ENCODE data around the gene TRAF3. TPM values are rescaled to one million over a fixed set of nuclear protein-coding genes. Genes with fewer than 3 reads are reported as not detected.

Gene TRAF3
- total RNA-seq, 2 donors from 2014 or later: 14.5 to 28.7 TPM

DNA sequence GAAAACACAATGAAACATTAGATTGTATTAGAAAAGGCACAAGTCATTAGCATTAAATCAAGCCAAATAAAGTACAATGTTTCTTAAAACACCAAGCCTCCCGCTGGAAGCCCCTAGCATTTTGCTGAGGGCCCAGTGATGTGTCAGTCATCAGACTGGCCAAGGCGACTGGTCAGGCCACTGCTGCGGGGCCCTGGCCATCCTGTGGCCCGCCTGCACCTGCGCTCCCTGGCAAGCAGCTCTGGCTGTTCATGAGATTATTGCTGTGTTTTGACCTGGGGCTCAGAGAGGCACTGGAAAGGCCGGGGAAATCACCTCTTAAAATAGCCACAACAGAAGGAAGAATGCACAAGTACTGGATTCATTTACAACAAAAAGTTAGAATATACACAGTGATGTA lies 121.0 kb downstream of the TRAF3 start:
- TF ChIP-seq, protein P1, sequence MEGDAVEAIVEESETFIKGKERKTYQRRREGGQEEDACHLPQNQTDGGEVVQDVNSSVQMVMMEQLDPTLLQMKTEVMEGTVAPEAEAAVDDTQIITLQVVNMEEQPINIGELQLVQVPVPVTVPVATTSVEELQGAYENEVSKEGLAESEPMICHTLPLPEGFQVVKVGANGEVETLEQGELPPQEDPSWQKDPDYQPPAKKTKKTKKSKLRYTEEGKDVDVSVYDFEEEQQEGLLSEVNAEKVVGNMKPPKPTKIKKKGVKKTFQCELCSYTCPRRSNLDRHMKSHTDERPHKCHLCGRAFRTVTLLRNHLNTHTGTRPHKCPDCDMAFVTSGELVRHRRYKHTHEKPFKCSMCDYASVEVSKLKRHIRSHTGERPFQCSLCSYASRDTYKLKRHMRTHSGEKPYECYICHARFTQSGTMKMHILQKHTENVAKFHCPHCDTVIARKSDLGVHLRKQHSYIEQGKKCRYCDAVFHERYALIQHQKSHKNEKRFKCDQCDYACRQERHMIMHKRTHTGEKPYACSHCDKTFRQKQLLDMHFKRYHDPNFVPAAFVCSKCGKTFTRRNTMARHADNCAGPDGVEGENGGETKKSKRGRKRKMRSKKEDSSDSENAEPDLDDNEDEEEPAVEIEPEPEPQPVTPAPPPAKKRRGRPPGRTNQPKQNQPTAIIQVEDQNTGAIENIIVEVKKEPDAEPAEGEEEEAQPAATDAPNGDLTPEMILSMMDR (IDR thresholded peaks at IDR 0.05): no peak
- Histone ChIP-seq H3K27ac (no peak overlapping the region), H3K4me3 (no peak overlapping the region), H3K27me3 (replicated peaks; ENCODE audit: insufficient read depth) (no peaks in the 10 kb centered on the region), H3K9me3 (no peaks in the 10 kb centered on the region), H3K4me1 (ENCODE audit: control insufficient read depth in 1 of 2, low read depth in 2 of 2) (no peaks in the 10 kb centered on the region), H3K36me3 (peaks cover 6% of the 10 kb centered on the region)
- no peak for DNase-seq (ENCODE audit: low spot score)
- ATAC-seq (ENCODE audit: insufficient number of reproducible peaks, low FRiP score, low read depth): no peak

DNA sequence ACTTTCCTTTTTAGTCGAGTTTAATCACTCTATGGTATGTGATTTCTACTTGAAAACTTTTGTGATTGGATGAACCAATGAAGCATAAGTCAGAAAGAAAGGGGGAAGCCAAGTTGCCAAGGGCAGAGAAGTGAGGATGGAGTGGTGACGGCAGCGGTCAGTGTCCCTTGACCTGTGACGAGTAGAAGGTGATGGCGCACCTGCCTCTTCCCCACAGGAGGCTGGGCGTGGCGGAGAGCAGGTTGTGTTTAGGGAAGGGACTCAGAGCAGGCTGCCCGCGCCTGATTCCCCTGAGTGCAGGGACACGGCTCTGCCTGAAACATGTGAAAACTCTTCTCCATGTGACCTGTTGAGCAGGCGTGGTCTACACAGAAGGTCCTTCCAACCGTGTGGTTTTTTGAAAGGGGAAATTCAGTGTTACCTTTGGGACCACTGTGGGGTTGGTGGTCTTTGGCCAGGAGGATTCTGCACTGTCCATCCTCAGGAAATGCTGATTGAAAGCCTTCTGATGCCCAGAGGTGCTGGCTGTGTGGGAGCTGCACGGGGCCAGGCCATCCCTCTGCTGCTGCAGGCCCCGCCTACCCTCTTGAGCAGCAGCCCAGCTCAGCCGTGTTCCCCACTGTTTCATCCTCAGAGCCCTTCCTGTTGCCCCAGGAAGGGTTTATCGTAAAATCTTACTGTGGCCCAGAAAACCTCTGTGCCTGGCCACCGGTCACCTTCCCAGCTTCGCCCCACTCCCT lies 121.7 kb downstream of the TRAF3 start:
- DNase-seq (ENCODE audit: low spot score): no peak
- TF ChIP-seq, protein P1 (IDR thresholded peaks at IDR 0.05): no peak
- no peak overlapping the region for H3K27ac ChIP-seq

DNA sequence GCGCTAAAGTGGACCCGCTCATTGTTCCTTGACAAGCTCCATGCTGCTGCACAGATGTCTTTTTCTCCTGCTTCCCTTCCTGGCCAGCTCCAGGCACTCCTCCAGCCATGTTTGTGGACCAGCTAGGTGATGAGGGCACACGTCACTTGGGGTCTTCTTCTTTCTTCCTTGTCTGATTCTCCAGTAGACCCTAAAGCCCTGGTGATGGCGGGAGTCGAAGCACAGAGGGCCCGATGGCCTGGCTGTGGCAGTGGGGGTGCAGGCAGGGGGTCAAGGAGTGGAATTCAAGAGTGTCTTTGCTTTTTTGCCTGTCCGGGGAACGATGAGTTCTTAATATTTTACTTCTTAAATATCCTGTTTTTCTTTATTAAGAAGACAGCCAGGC lies 122.3 kb downstream of the TRAF3 start:
- Histone ChIP-seq H3K9me3 (no peaks in the 10 kb centered on the region), H3K4me3 (no peak overlapping the region), H3K27me3 (replicated peaks; ENCODE audit: insufficient read depth) (no peaks in the 10 kb centered on the region), H3K27ac (no peak overlapping the region), H3K4me1 (ENCODE audit: control insufficient read depth in 1 of 2, low read depth in 2 of 2) (no peaks in the 10 kb centered on the region), H3K36me3 (peaks cover 6% of the 10 kb centered on the region)
- TF ChIP-seq, protein P1 (IDR thresholded peaks at IDR 0.05): no peak
- DNase-seq (ENCODE audit: low spot score): no peak
- ATAC-seq (ENCODE audit: insufficient number of reproducible peaks, low FRiP score, low read depth): no peak

More for the DNA sequence above, 121.7 kb downstream of the TRAF3 start:
- Histone ChIP-seq H3K4me3 (no peak overlapping the region), H3K27me3 (replicated peaks; ENCODE audit: insufficient read depth) (no peaks in the 10 kb centered on the region), H3K9me3 (no peaks in the 10 kb centered on the region), H3K36me3 (peaks cover 6% of the 10 kb centered on the region), H3K4me1 (ENCODE audit: control insufficient read depth in 1 of 2, low read depth in 2 of 2) (no peaks in the 10 kb centered on the region)
- ATAC-seq (ENCODE audit: insufficient number of reproducible peaks, low FRiP score, low read depth): no peak

DNA sequence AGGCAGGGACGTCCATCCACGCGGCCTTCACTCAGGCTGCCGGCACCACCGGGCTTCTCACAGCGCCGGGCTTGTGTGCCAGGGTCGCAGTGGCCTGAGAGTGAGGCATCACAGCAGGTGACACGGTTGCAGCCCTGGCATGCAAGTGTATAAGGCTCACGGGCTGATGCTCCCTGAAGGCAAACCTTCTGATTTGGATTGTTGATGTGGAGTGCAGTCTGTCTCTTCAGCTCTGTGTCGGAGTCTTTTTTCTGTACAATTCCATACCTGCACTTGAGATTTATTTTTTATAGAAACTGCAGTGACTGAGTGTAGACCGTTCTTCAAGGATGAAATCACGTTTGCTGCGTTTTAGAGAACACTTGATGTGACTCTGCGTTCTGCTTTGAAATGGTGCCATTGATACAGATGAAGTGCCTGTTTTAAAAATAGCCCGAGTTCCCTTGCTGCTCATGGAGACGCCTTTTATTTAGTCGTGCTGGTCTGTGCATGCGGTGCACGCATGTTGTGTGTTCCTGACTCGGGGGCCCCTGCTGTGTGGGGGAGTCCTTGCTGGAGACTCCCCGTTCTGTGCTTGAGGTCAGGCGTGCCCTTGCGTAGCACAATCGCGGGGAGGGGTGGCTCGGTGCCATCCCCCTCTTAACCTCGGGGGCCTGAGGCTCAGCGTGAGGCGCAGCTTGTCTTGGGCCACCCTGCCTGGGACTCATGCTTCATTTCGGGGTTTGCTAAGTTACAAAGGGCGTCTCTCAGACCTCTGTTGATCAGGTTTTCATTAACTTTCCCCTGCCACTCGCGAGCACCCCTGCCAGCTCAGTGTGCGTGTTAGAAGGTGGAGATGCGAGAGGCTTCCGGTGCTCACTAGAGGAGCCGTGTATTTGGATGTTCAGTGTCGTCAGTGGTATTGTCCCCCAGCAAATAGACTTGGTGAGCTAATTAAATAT lies 123.7 kb downstream of the TRAF3 start:
- Histone ChIP-seq H3K27me3 (replicated peaks; ENCODE audit: insufficient read depth) (no peaks in the 10 kb centered on the region), H3K9me3 (no peaks in the 10 kb centered on the region), H3K36me3 (no peaks in the 10 kb centered on the region), H3K27ac (no peak overlapping the region), H3K4me3 (no peak overlapping the region), H3K4me1 (ENCODE audit: control insufficient read depth in 1 of 2, low read depth in 2 of 2) (no peaks in the 10 kb centered on the region)
- ATAC-seq (ENCODE audit: insufficient number of reproducible peaks, low FRiP score, low read depth): no peak
- DNase-seq (ENCODE audit: low spot score): no peak
- TF ChIP-seq, protein P1 (IDR thresholded peaks at IDR 0.05): no peak

DNA sequence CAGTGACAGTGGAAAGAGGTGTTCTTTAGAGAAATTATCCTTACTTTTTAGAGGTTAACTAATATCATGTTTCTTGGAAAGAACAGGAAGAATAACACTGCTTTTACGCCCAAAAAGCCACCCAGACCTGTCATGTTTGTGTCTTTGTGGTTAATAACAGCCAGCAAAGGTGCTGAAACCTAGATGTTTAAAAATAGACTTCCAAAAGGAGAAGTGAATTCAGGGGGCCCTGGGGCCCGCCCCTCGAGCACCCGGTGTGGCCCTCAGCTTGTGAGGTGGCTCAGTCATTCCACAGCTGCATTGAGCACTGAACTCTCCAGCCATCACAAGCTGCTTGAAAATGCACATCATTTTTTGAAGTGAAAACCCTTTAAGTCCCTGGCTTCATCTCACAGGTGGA lies 124.4 kb downstream of the TRAF3 start:
- Histone ChIP-seq H3K27me3 (replicated peaks; ENCODE audit: insufficient read depth) (no peaks in the 10 kb centered on the region), H3K27ac (no peak overlapping the region), H3K4me3 (no peak overlapping the region), H3K36me3 (peaks cover 2% of the 10 kb centered on the region), H3K4me1 (ENCODE audit: control insufficient read depth in 1 of 2, low read depth in 2 of 2) (no peaks in the 10 kb centered on the region), H3K9me3 (no peaks in the 10 kb centered on the region)
- DNase-seq (ENCODE audit: low spot score) (no peak), ATAC-seq (ENCODE audit: insufficient number of reproducible peaks, low FRiP score, low read depth) (no peak)
- TF ChIP-seq, protein P1 (IDR thresholded peaks at IDR 0.05): no peak
